Vagina (tissue), 2 donors: ENCODE data around the gene CLUH. TPM values are rescaled to one million over a fixed set of nuclear protein-coding genes. Genes with fewer than 3 reads are reported as not detected.
"Not testable (repeated sequence)": the region's sequence is repeated elsewhere in the genome, so short reads cannot be mapped to it uniquely, and the experiment has no call there.

Experiments used
- DNase-seq, 2 donors: peaks; one replicate each; pipeline ENCODE4 v3.0.0-alpha.2; 2017; ENCODE audit errors: extremely low spot score in 2 of 2
- H3K27ac ChIP-seq: fragments of 200-600 bp; sonication (generic); one replicate; pipeline ENCODE4 v1.5.1; 2019
- H3K27me3 ChIP-seq: fragments of 200-600 bp; sonication (generic); one replicate; pipeline ENCODE4 v1.5.1; 2019
- H3K36me3 ChIP-seq, 2 donors: fragments of 200-600 bp; sonication (generic); one replicate each; pipeline ENCODE4 v1.5.1; 2017 to 2019
- H3K4me1 ChIP-seq: fragments of 200-600 bp; sonication (generic); one replicate; pipeline ENCODE4 v1.5.1; 2019
- H3K4me3 ChIP-seq, 2 donors: fragments of 200-600 bp; sonication (generic); 1 replicate in 1 of 2; 2 replicates in 1 of 2; pipeline ENCODE4 v1.5.1; 2016 to 2019
- H3K9me3 ChIP-seq: fragments of 200-600 bp; sonication (generic); one replicate; pipeline ENCODE4 v1.5.1; 2019
- CTCF ChIP-seq, 3 experiments: fragments of 450-650 bp in 2 of 3; fragments of 200-600 bp in 1 of 3; sonication (generic) in 1 of 3; IDR thresholded peaks; one replicate each; pipeline ENCODE4 v1.5.1; 2017 to 2019; ENCODE audit warnings: antibody characterized with exemption in 3 of 3, mild to moderate bottlenecking in 2 of 3, moderate library complexity in 2 of 3
- POLR2A ChIP-seq, 2 donors: fragments of 450-650 bp; IDR thresholded peaks; one replicate each; pipeline ENCODE4 v1.6.1; 2017; ENCODE audit warnings: antibody characterized with exemption in 2 of 2, mild to moderate bottlenecking in 2 of 2, moderate library complexity in 2 of 2
- POLR2AphosphoS5 ChIP-seq, 2 donors: sonication (generic); formaldehyde crosslinking; IDR thresholded peaks; one replicate each; pipeline ENCODE4 v1.9.0; 2017; ENCODE audit warnings: antibody characterized with exemption in 2 of 2, mild to moderate bottlenecking in 2 of 2, low read depth in 1 of 2; ENCODE audit not compliant: insufficient read depth in 1 of 2
- intact Hi-C: fragments of 100-400 bp; cut with DNase I; formaldehyde crosslinking; loops from one replicate; pipeline ENCODE4 v1.15.1; 2023
- total RNA-seq: library from RNA; depleted of rRNA; stranded (reverse); fragments of >200 nt; gene quantifications from one replicate; pipeline ENCODE4 v1.2.3, GENCODE V29; 2016

The CLUH gene
- total RNA-seq, 1 donor from 2014 or later, result 52.3 TPM

- DNase-seq, result no peak
- intact Hi-C loops, result no loop called here
- Histone ChIP-seq H3K27ac (no peak overlapping the region), H3K4me3 (no peak overlapping the region), H3K4me1 (no peaks in the 10 kb centered on the region), H3K9me3 (no peaks in the 10 kb centered on the region), H3K36me3 (peaks cover 0 to 64% of the 10 kb centered on the region in 2 donors), H3K27me3 (no peaks in the 10 kb centered on the region)
- no peak for TF ChIP-seq POLR2AphosphoS5 (IDR thresholded peaks at IDR 0.05; ENCODE audit: insufficient read depth in 1 of 2, low read depth in 1 of 2)
Measured at GRCh38 chr17:2672026-2672425, 39.5 kb downstream of the CLUH start.

- H3K4me1 ChIP-seq, result peaks cover 14% of the 10 kb centered on the region
- H3K9me3 ChIP-seq, intact Hi-C loops, H3K36me3 ChIP-seq, H3K4me3 ChIP-seq, H3K27me3 ChIP-seq, H3K27ac ChIP-seq, DNase-seq: not testable (repeated sequence)
Measured at GRCh38 chr17:2660410-2660809, 51.2 kb downstream of the CLUH start.

- H3K27me3 ChIP-seq, DNase-seq, H3K9me3 ChIP-seq, H3K4me1 ChIP-seq, H3K4me3 ChIP-seq, H3K27ac ChIP-seq, H3K36me3 ChIP-seq, intact Hi-C loops: not testable (repeated sequence)
Measured at GRCh38 chr17:2659337-2659736, 52.2 kb downstream of the CLUH start.

- Histone ChIP-seq H3K9me3 (no peaks in the 10 kb centered on the region), H3K4me1 (no peaks in the 10 kb centered on the region), H3K36me3 (no peaks in the 10 kb centered on the region), H3K4me3 (no peak overlapping the region), H3K27ac (no peak overlapping the region), H3K27me3 (no peaks in the 10 kb centered on the region)
- no peak for DNase-seq
- TF ChIP-seq POLR2A (IDR thresholded peaks at IDR 0.05) (no peak), CTCF (IDR thresholded peaks at IDR 0.05) (no peak), POLR2AphosphoS5 (IDR thresholded peaks at IDR 0.05; ENCODE audit: insufficient read depth in 1 of 2, low read depth in 1 of 2) (no peak)
- intact Hi-C loops, result no loop called here
Measured at GRCh38 chr17:2656283-2656682, 55.3 kb downstream of the CLUH start.

GRCh38 chr17:2655546-2655945, 56.0 kb downstream of the CLUH start:
- no peak for TF ChIP-seq CTCF (IDR thresholded peaks at IDR 0.05)
- no peak for TF ChIP-seq POLR2AphosphoS5 (IDR thresholded peaks at IDR 0.05; ENCODE audit: insufficient read depth in 1 of 2, low read depth in 1 of 2)
- no peak for TF ChIP-seq POLR2A (IDR thresholded peaks at IDR 0.05)
- DNase-seq, result no peak
- Histone ChIP-seq H3K4me1 (no peaks in the 10 kb centered on the region), H3K36me3 (no peaks in the 10 kb centered on the region), H3K27me3 (no peaks in the 10 kb centered on the region), H3K4me3 (no peak overlapping the region), H3K27ac (no peak overlapping the region), H3K9me3 (no peaks in the 10 kb centered on the region)
- intact Hi-C loops, result no loop called here

- H3K27ac ChIP-seq, H3K27me3 ChIP-seq, H3K9me3 ChIP-seq, intact Hi-C loops, H3K4me3 ChIP-seq, DNase-seq, H3K4me1 ChIP-seq, H3K36me3 ChIP-seq: not testable (repeated sequence)
Measured at GRCh38 chr17:2652911-2653310, 58.7 kb downstream of the CLUH start.

- DNase-seq, result no peak
- Histone ChIP-seq H3K4me3 (no peak overlapping the region), H3K36me3 (no peaks in the 10 kb centered on the region), H3K27me3 (no peaks in the 10 kb centered on the region), H3K4me1 (no peaks in the 10 kb centered on the region), H3K27ac (no peak overlapping the region), H3K9me3 (no peaks in the 10 kb centered on the region)
- intact Hi-C loops, result no loop called here
- TF ChIP-seq POLR2AphosphoS5 (IDR thresholded peaks at IDR 0.05; ENCODE audit: insufficient read depth in 1 of 2, low read depth in 1 of 2), result no peak
- TF ChIP-seq CTCF (IDR thresholded peaks at IDR 0.05), result no peak
- no peak for TF ChIP-seq POLR2A (IDR thresholded peaks at IDR 0.05)
Measured at GRCh38 chr17:2649191-2649590, 62.4 kb downstream of the CLUH start.
